ENCODE data around the gene PIP5K1C.
"Not testable (repeated sequence)": the region's sequence is repeated elsewhere in the genome, so short reads cannot be mapped to it uniquely, and the experiment has no call there.

PIP5K1C gene

GRCh38 chr19:3658870-3659745, 41.2 kb downstream of the PIP5K1C start:
- DNase-seq = no peak

- DNase-seq = no peak
Observed at GRCh38 chr19:3658004-3658869, 42.0 kb downstream of the PIP5K1C start.

GRCh38 chr19:3657395-3657769, 42.9 kb downstream of the PIP5K1C start:
- DNase-seq = no peak

GRCh38 chr19:3656747-3657394, 43.4 kb downstream of the PIP5K1C start:
- DNase-seq = no peak

GRCh38 chr19:3656073-3656746, 44.1 kb downstream of the PIP5K1C start:
- DNase-seq = no peak

GRCh38 chr19:3655402-3656072, 44.7 kb downstream of the PIP5K1C start:
- DNase-seq = no peak

GRCh38 chr19:3653865-3654513, 46.3 kb downstream of the PIP5K1C start:
- peak; percentile 55 for DNase-seq

GRCh38 chr19:3653081-3653795, 47.0 kb downstream of the PIP5K1C start:
- no peak for DNase-seq

- DNase-seq = no peak
Observed at GRCh38 chr19:3652422-3652821, 47.8 kb downstream of the PIP5K1C start.

- DNase-seq = no peak
Observed at GRCh38 chr19:3651684-3652083, 48.6 kb downstream of the PIP5K1C start.

GRCh38 chr19:3649888-3650287, 50.4 kb downstream of the PIP5K1C start:
- DNase-seq = no peak

GRCh38 chr19:3648037-3648905, 52.0 kb downstream of the PIP5K1C start:
- no peak for DNase-seq

GRCh38 chr19:3647102-3647501, 53.2 kb downstream of the PIP5K1C start:
- DNase-seq = not testable (repeated sequence)

- no peak for DNase-seq
Observed at GRCh38 chr19:3646336-3647092, 53.8 kb downstream of the PIP5K1C start.

GRCh38 chr19:3645726-3646125, 54.5 kb downstream of the PIP5K1C start:
- no peak for DNase-seq

GRCh38 chr19:3645067-3645396, 55.2 kb downstream of the PIP5K1C start:
- DNase-seq = no peak

GRCh38 chr19:3644351-3645066, 55.8 kb downstream of the PIP5K1C start:
- no peak for DNase-seq

- no peak for DNase-seq
Observed at GRCh38 chr19:3643674-3644313, 56.5 kb downstream of the PIP5K1C start.

All from stimulated activated CD8-positive, alpha-beta memory T cell treated with anti-CD3 and anti-CD28 coated beads, Interleukin-4, amount 100 ng/mL, for 48 hours (primary cell).